Cardiac fibroblast (primary cell): ENCODE measurements around the gene LRP3.

Experiments
- DNase-seq, 2 donors: peaks; one replicate each; pipeline versions ENCODE4 v3.0.0 to v3.0.0-alpha.2; 2010; ENCODE audit warnings: low read depth in 2 of 2
- H3K4me3 ChIP-seq, 2 donors: replicated peaks in 1 of 2; 1 replicate in 1 of 2; 2 replicates in 1 of 2; pipeline ENCODE4 v1.5.1; 2011; ENCODE audit warnings: low read depth in 2 of 2, low read length in 2 of 2, mild to moderate bottlenecking in 2 of 2, moderate library complexity in 1 of 2
- TF ChIP-seq, protein P1 (sequence below): IDR thresholded peaks from one replicate; pipeline ENCODE4 v1.5.1; 2011; ENCODE audit warnings: low read depth, mild to moderate bottlenecking, low read length, inconsistent platforms

Gene LRP3

DNA sequence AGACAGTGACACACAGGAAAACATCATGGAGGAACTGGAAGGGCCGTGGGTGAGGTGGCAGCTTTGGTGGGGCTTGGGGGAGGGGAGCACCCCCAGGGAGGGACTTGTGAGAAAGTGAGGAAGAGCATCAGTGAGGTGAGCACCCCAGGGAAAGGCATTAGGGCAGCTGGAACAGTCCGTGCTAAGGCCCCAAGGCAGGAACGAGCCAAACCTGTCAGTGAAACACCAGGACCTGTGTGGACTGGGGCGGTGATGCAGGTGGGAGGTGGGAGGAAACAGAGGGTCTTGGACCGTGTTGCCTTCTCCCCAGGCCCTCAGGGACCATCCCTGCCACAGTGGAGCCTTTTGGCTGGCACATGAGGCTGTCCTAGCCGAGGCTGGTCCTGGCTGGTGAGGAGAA is 48.8 kb downstream of the LRP3 start:
- no peak for DNase-seq
- H3K4me3 ChIP-seq = no peak overlapping the region
- TF ChIP-seq, protein P1, sequence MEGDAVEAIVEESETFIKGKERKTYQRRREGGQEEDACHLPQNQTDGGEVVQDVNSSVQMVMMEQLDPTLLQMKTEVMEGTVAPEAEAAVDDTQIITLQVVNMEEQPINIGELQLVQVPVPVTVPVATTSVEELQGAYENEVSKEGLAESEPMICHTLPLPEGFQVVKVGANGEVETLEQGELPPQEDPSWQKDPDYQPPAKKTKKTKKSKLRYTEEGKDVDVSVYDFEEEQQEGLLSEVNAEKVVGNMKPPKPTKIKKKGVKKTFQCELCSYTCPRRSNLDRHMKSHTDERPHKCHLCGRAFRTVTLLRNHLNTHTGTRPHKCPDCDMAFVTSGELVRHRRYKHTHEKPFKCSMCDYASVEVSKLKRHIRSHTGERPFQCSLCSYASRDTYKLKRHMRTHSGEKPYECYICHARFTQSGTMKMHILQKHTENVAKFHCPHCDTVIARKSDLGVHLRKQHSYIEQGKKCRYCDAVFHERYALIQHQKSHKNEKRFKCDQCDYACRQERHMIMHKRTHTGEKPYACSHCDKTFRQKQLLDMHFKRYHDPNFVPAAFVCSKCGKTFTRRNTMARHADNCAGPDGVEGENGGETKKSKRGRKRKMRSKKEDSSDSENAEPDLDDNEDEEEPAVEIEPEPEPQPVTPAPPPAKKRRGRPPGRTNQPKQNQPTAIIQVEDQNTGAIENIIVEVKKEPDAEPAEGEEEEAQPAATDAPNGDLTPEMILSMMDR = no peak

DNA sequence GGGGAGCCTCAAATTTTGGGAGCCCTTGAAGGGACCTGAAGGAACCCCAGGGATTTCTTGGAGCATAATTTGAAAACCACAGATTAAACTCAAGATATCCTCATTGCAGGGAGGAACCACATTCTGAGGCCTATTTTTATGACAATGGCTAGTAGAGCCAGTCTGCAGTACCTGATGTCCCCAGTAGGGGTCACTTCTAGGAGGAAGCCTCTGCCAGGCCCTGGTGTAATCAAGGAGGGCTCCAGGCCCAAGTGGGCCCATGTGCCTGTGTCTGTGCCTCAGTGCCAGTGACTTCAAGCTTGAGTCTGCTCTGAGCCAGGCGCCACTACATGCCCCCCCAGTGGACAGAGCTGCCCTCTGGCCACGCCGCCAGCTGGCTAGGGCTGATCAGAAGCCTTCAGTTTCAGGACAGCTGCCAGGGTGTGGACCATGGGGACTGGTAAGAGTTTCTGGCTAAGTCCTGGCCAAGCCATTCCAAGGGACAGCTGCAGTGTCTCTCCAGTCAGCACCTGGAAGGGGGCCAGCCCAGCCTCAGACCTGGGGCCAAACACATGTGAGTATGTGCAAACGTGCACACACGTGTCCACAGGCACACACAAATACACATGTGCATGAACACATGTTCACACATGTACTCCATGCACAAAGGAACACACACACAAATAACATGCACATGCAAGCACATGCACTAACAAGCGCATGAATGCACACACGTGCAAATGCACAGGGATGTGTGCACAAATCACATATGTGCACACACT is 52.0 kb downstream of the LRP3 start:
- TF ChIP-seq, protein P1 = peak; percentile 76
- DNase-seq = peak in 1 of 2 donors; percentile 57
- no peak overlapping the region for H3K4me3 ChIP-seq

DNA sequence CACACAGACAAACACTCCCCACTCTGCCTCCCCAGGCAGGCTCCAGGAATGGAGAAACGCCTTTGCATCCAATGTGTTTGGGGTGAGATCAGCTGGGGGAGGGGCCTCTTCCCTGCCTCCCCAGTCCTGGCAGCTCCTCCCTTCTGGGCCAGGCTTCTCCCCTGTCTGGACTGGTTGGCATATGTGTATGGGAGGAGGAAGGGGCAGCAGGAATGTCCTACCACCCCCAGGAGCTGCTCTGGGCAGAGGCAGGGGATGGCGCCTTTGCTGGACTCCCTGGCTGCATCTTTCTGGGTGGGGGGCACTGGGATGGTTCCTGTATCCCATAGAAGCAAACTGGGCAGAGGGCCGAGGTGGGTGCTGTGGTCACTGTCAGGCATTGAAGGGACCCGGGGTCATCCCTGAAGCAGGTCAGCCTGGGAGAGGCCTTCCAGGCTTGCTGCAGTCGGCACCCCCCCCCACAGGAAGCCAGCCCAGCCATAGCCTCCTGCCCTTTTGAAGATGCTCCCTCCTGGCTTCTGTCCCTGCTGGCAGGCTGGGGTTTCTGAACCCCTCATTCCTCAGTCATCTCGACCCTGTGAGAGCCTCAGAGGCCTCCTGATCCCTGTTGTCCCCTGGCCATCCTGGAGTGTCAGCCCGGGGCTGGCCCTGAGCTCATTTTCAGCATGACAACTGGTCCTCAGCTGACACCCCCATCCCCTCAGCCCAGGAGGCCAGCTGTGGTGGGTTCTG is 52.7 kb downstream of the LRP3 start:
- no peak overlapping the region for H3K4me3 ChIP-seq
- DNase-seq = peak in 1 of 2 donors; percentile 13

DNA sequence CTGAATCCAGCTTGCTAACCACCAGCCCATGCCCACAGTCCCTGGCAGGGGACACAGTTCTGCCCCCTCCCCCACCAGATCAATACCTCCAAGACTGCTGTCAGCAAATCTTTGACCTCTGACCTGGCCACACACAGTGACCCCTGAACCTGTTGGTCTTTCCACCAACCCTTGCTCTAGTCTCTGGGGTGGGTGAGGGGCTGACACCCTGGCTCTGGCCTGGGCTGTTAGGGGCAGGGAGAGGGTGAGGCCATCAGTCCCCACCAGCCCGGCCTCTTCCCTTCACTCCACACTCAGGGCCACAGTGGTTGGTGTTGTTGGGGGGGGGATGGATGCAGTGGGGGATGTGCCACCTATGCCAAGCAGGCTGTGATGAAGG is 53.3 kb downstream of the LRP3 start:
- TF ChIP-seq, protein P1 = no peak
- DNase-seq = no peak
- no peak overlapping the region for H3K4me3 ChIP-seq

More for the DNA sequence above, 52.7 kb downstream of the LRP3 start:
- TF ChIP-seq, protein P1 = no peak

DNA sequence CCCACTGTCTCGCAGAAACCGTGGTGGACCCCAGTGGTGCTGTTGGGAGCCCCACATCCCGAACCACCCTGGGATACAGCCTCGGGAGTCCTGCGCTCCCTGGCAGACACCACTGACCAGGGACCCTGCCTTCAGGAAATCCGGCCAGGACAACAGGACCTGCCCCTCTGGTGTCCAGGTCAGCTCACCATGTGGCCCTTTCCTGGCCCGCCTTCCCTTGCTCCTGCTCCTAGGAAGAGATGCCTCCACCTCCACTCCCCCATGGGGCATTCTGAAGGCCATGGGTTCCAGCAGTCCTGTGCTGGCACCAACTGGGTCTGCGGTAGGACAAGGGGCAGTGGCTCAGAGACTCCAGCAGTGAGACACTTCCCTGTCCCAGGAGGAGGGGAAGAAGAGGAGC is 54.0 kb downstream of the LRP3 start:
- TF ChIP-seq, protein P1 = no peak
- no peak overlapping the region for H3K4me3 ChIP-seq
- no peak for DNase-seq

DNA sequence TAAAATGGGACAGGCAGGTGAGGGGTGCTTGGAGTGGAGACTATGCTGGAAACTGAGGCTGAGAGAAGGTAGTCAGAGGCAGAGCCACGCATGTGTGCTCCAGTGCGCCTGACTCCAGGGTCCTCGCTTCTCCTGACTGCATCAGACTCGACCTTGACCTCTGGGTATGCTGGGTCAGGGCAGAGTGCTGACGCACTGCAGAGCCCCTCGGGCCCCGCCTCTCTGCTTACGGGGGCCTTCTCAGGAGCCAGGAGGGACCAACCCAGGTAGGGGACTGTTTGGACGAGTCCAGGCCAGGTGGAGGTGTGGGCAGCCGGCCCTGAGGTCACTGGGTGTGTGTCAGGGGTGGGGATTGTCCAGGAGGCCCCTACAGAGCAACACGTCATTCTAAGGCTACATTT is 54.4 kb downstream of the LRP3 start:
- no peak overlapping the region for H3K4me3 ChIP-seq
- no peak for DNase-seq
- TF ChIP-seq, protein P1 = no peak
